ENCODE measurements around the gene MAP2K5.

Gene MAP2K5

DNA sequence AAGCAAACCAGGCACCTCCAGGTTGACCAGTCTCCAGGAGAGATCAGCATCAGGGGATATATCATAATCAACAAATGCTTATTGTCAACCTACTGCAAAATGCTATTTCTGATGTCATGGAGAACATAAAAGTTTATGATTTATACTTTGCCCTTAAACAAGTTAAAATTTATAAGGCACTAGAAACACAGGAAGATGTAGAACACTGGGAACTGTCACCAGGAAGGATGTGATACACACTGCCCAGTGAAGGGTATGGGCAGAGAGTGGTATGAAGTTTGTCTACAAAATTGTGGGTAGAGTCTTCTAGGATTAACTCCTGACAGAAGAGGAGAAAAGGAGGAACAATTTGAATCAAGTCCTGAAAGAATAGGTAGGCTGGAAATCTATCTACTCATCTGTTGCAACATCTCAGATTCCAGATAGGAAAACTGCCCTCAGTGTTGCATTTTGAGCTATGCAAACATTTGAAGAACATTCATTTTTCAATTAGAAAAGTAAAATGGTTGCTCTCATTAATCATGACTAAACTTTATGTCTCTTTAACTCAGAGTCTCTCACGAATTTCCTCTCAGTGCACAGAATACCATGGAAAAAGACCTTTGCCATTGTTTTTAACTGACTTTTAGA, 176.9 kb downstream of the MAP2K5 start:
- TF ChIP-seq RAD21 (IDR thresholded peaks at IDR 0.05; ENCODE audit: low read depth), result no peak
- no peak for TF ChIP-seq YY1 (IDR thresholded peaks at IDR 0.05; ENCODE audit: low read depth)
- no peak for TF ChIP-seq FOXM1 (IDR thresholded peaks at IDR 0.05; ENCODE audit: borderline replicate concordance, low read depth)
- no peak for TF ChIP-seq TCF12 (IDR thresholded peaks at IDR 0.05; ENCODE audit: low read depth)
- no peak for TF ChIP-seq NFIC (IDR thresholded peaks at IDR 0.05)
- TF ChIP-seq, protein P1, sequence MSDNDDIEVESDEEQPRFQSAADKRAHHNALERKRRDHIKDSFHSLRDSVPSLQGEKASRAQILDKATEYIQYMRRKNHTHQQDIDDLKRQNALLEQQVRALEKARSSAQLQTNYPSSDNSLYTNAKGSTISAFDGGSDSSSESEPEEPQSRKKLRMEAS (IDR thresholded peaks at IDR 0.05), result no peak
- TF ChIP-seq ZBTB7A (IDR thresholded peaks at IDR 0.05; ENCODE audit: low read depth), result no peak
- no peak for TF ChIP-seq TEAD4 (IDR thresholded peaks at IDR 0.05)
- TF ChIP-seq, protein P2, sequence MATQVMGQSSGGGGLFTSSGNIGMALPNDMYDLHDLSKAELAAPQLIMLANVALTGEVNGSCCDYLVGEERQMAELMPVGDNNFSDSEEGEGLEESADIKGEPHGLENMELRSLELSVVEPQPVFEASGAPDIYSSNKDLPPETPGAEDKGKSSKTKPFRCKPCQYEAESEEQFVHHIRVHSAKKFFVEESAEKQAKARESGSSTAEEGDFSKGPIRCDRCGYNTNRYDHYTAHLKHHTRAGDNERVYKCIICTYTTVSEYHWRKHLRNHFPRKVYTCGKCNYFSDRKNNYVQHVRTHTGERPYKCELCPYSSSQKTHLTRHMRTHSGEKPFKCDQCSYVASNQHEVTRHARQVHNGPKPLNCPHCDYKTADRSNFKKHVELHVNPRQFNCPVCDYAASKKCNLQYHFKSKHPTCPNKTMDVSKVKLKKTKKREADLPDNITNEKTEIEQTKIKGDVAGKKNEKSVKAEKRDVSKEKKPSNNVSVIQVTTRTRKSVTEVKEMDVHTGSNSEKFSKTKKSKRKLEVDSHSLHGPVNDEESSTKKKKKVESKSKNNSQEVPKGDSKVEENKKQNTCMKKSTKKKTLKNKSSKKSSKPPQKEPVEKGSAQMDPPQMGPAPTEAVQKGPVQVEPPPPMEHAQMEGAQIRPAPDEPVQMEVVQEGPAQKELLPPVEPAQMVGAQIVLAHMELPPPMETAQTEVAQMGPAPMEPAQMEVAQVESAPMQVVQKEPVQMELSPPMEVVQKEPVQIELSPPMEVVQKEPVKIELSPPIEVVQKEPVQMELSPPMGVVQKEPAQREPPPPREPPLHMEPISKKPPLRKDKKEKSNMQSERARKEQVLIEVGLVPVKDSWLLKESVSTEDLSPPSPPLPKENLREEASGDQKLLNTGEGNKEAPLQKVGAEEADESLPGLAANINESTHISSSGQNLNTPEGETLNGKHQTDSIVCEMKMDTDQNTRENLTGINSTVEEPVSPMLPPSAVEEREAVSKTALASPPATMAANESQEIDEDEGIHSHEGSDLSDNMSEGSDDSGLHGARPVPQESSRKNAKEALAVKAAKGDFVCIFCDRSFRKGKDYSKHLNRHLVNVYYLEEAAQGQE (IDR thresholded peaks at IDR 0.05; ENCODE audit: low read depth), result no peak
- TF ChIP-seq EGR1 (IDR thresholded peaks at IDR 0.05), result no peak
- no peak for TF ChIP-seq EP300 (IDR thresholded peaks at IDR 0.05; ENCODE audit: borderline replicate concordance)

DNA sequence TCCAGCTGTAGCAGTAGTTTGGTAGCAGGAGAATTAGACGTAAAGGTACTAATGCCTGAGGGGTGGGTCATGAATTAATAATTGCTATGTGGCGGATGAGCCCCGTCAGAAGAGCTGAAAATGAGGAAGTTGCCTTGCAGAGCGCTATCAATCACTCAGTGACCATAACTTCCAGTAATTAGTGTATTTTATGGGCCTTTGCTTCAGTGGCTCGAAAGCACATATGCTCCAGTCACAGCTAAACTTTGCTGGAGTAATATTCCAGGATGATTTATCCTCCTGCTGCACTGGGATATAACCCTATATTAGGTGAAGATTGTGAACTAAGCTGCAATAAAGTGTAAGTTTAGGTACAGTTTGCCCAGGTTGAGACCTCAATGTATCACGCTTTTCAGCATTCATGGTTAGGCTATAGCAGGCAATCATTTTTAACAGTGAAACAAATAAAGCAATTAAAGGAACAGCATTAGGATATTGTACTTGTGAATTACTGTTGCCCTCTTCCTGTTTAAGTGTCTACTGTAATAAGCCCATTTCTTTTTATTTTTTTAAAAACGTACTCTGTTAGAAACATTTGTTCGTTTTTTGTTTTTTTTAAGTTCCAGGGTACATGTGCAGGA, 178.2 kb downstream of the MAP2K5 start:
- TF ChIP-seq ZBTB7A (IDR thresholded peaks at IDR 0.05; ENCODE audit: low read depth), result no peak

DNA sequence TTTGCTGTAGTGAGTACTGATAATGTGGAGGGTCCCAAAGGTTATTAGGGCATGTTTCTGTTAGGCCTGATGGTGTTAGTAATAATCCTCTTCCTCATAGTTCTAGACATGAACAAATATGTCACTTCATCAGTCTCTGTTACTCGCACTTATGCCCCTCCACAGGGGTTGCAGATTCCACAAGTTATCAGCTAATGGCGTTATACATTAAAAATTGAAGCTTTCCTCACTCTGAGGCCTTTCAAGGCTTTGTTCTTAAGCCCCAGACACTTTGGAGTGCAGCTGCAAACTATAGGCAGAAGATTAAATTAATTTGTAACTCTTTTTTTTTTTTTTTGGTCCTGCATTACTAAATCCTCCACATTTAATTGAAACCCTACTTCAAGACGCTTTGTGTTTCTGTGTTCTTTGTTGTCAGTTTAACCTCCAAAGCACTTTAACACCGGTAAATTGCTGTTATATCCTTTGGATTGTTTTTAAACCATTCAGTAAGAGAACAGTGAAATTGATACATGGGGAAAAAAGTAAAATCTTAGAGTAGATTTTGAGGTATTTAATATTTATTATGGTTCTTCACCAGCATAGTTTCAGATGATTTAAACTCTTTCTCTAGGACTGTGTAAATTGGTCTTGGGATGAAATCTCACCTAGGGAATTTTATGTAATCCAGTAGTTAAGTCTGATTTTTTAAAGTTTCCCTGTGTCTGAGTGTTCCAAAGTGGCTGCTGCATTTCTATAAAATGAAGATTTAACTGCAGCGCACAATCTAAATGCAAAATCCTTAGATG, 179.7 kb downstream of the MAP2K5 start:
- TF ChIP-seq TAF1 (IDR thresholded peaks at IDR 0.05; ENCODE audit: low read depth), result no peak
- TF ChIP-seq ZBTB7A (IDR thresholded peaks at IDR 0.05; ENCODE audit: low read depth), result no peak
- TF ChIP-seq TEAD4 (IDR thresholded peaks at IDR 0.05), result no peak
- TF ChIP-seq, protein P3, sequence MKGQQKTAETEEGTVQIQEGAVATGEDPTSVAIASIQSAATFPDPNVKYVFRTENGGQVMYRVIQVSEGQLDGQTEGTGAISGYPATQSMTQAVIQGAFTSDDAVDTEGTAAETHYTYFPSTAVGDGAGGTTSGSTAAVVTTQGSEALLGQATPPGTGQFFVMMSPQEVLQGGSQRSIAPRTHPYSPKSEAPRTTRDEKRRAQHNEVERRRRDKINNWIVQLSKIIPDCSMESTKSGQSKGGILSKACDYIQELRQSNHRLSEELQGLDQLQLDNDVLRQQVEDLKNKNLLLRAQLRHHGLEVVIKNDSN (IDR thresholded peaks at IDR 0.05), result no peak
- no peak for TF ChIP-seq EP300 (IDR thresholded peaks at IDR 0.05; ENCODE audit: borderline replicate concordance)
- TF ChIP-seq RAD21 (IDR thresholded peaks at IDR 0.05; ENCODE audit: low read depth), result no peak
- TF ChIP-seq CREB1 (IDR thresholded peaks at IDR 0.05; ENCODE audit: low read depth), result no peak
- no peak for TF ChIP-seq TCF12 (IDR thresholded peaks at IDR 0.05; ENCODE audit: low read depth)
- no peak for TF ChIP-seq CEBPB (IDR thresholded peaks at IDR 0.05)
- TF ChIP-seq NFIC (IDR thresholded peaks at IDR 0.05), result no peak
- TF ChIP-seq FOXM1 (IDR thresholded peaks at IDR 0.05; ENCODE audit: borderline replicate concordance, low read depth), result no peak
- TF ChIP-seq, protein P2 (IDR thresholded peaks at IDR 0.05; ENCODE audit: low read depth), result no peak
- TF ChIP-seq YY1 (IDR thresholded peaks at IDR 0.05; ENCODE audit: low read depth), result no peak
- TF ChIP-seq, protein P1 (IDR thresholded peaks at IDR 0.05), result no peak
- no peak for TF ChIP-seq EGR1 (IDR thresholded peaks at IDR 0.05)

DNA sequence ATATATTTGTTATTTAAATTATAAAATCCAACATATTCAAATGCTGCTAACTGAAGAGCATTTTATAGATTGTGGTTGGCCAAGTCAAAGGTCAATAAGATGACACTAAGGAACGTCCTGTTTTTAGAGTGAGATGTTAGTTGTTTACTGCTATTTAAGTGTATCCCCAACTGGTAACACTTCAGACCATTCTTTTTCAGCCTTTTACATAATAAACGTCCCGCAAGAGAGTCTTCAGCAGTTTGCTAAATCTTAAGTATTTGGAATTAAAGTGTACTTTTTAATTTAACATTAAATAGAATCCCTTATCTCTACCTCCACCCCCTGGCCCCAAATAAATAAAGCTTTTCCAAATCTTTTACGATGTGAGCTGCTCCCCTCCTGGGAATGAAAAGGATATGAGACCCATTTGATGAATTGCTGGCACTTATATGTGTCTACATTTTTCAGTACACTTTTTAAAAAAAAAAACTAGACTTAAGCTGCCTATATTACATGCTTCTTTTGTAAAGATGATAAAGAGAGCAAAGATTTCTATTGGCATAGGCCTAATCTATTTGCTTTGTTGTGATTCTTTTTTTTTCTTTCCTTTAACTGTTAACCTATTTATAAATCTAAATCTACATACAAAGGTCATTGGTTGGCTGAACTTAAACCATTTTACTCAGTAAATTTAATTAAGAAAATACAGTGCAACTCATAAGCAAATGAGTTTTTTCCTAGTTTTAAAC, 181.0 kb downstream of the MAP2K5 start:
- TF ChIP-seq NFIC (IDR thresholded peaks at IDR 0.05) (no peak), ZBTB7A (IDR thresholded peaks at IDR 0.05; ENCODE audit: low read depth) (no peak), RAD21 (IDR thresholded peaks at IDR 0.05; ENCODE audit: low read depth) (no peak), TAF1 (IDR thresholded peaks at IDR 0.05; ENCODE audit: low read depth) (no peak)
- TF ChIP-seq, protein P2 (IDR thresholded peaks at IDR 0.05; ENCODE audit: low read depth), result no peak
- TF ChIP-seq, protein P3 (IDR thresholded peaks at IDR 0.05), result no peak
